RWPE1 (cell line): ENCODE data around the gene IRS2.

Source experiments
- CTCF ChIA-PET: fragments of 350-600 bp; sonication (Branson Sonifier 250); formaldehyde crosslinking; extraction: SDS; loops from one replicate; lab custom pipeline; 2021; lab: Yijun Ruan, JAX
- POLR2A ChIA-PET: fragments of 400-600 bp; formaldehyde crosslinking; extraction: SDS; loops from one replicate; lab custom pipeline; 2020; ENCODE audit warnings: antibody characterized with exemption; ENCODE audit not compliant: low non-redundant PET; lab: Yijun Ruan, JAX
- DNase-seq: peaks from one replicate; pipeline ENCODE4 v3.0.0; 2012; ENCODE audit warnings: low spot score
- H3K27ac ChIP-seq: fragments of 450-650 bp; 2 replicates; pipeline ENCODE4 v1.5.1; 2017
- TF ChIP-seq, protein P1 (sequence below): fragments of 450-650 bp; conservative IDR thresholded peaks from 2 replicates; pipeline ENCODE4 v1.5.1; 2017; ENCODE audit warnings: low read depth, mild to moderate bottlenecking

The IRS2 gene

DNA sequence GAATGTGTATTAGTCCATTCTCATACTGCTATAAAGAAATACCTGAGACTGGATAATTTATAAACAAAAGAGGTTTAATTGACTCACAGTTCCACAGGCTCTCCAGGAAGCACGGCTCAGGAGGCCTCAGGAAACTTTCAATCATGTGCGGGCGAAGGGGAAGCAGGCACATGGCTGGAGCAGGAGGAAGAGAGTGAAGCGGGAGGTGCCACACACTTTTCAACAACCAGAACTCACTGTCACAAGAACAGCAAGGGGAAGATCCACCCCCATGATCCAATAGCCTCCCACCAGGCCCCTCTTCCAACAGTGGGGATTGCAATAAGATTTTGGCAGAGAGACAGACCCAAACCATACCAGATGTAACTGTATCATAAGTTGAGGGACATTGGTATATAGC lies 72.7 kb downstream of the IRS2 start:
- DNase-seq: no peak
- CTCF ChIA-PET: no interaction called here
- H3K27ac ChIP-seq: no peak overlapping the region
- POLR2A ChIA-PET: no interaction called here
- TF ChIP-seq, protein P1, sequence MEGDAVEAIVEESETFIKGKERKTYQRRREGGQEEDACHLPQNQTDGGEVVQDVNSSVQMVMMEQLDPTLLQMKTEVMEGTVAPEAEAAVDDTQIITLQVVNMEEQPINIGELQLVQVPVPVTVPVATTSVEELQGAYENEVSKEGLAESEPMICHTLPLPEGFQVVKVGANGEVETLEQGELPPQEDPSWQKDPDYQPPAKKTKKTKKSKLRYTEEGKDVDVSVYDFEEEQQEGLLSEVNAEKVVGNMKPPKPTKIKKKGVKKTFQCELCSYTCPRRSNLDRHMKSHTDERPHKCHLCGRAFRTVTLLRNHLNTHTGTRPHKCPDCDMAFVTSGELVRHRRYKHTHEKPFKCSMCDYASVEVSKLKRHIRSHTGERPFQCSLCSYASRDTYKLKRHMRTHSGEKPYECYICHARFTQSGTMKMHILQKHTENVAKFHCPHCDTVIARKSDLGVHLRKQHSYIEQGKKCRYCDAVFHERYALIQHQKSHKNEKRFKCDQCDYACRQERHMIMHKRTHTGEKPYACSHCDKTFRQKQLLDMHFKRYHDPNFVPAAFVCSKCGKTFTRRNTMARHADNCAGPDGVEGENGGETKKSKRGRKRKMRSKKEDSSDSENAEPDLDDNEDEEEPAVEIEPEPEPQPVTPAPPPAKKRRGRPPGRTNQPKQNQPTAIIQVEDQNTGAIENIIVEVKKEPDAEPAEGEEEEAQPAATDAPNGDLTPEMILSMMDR: no peak

DNA sequence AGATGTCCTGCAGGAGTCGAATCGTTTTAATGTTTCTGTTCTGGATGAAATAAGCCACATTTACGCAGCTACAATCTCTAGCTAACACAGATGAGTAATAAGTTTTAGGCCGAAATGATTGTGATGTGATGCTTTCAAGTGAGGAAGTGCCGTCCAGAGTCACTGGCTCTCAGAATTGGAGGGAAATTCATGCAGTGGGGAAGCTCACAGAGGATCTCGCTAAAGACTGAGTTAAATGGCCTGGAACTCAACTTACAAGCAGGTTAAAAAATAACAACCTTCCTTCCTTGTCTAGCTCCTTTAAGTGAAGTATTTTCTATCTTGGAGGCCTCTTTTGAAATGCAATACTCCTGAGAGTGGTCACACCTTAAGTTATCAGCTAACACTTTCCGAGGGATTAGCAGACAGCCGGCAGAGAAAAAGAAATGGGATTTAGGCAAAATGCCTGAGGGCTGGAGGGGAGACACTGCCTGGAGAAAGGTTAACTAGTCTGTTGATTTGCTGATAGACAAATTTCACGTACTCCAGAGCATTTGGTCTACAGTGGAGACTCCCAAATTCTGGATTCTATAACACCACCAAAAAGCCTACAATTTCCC lies 74.2 kb downstream of the IRS2 start:
- ChIA-PET CTCF (no interaction called here), POLR2A (no interaction called here)
- TF ChIP-seq, protein P1: no peak
- no peak for DNase-seq
- H3K27ac ChIP-seq: no peak overlapping the region

DNA sequence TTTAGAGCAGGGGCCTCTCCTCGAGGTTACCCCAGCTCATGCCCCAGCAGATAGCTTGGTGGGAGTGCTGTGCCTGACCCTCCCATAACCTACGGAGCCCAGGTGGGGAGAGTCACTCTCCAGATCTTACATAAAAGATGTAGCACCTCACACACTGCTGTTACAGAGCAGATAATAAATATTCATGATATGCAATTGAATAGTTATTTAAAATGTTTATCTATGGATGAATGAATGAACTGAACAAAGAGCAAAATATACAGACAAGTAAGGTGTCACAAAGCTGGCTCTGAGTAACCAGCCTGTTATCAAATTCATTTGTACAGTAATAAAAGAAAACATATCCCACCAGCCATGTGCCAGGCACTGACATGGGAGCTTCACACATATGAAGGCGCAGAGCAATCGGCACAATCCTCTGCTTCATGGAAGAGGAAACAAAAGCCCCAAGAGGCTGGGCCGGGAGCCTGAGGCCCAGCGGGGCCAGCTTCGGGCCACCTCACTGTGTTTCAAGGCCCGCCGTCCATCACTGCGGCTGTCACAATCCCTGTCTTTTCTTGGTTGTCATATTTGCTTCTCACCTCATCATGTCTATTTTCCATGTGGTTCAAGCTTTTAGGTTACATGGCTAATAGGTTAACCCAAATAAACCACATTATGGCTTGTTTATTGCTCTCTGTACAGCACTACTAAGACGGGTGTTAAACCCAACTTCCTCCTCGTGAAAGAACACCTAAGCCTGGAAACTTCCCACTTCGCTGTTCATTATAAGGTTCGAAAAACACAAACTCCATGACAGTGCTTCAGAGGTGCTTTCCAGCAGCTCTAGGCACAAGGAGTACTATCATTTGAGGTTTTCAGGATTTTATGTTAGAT lies 78.4 kb downstream of the IRS2 start:
- no peak for DNase-seq
- ChIA-PET POLR2A (no interaction called here), CTCF (interaction anchor here (1.0 to 1.1 kb wide), 2 partner anchors 12 to 77 kb away, joined by 3 read pairs; no protein-coding TSS in a partner anchor)
- no peak overlapping the region for H3K27ac ChIP-seq
- TF ChIP-seq, protein P1: no peak

DNA sequence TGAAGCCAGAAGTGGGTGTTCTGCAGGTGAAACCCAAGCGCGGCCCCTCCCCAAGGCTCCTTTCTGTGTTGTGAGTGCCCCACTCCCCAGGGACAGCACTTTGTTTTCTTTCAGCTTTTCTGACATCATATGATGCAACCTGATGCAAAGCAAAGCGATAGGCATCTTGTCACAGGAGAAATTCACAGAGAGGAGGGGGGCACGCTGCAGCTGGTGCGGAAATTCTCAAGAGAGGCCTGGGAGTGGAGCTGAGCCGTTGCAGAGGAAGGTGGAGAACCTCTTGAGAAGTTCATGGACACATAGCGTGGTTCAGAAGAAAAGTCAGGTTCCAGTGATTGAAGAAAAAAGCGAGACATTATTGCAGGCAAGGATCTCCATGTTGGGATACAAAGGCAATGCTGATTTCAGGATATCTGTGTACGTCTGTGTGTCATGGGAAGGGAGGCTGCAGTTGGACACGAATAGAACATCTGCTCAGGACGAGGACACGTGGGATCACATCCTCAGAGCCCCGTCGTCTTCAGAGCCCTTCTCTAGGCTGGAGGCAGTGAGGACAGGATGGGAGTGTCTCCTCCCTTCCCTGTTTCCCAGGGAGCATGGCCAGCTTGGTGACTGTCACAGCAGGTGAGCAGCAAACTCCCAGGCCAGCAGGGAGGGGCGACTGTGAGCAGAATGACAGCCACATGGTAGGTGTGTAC lies 79.2 kb downstream of the IRS2 start:
- DNase-seq: no peak
- no peak overlapping the region for H3K27ac ChIP-seq
- TF ChIP-seq, protein P1: no peak
- POLR2A ChIA-PET: no interaction called here
- CTCF ChIA-PET: interaction anchor here (1.1 kb wide), 1 partner anchor 13 kb away, joined by 3 read pairs; no protein-coding TSS in a partner anchor

DNA sequence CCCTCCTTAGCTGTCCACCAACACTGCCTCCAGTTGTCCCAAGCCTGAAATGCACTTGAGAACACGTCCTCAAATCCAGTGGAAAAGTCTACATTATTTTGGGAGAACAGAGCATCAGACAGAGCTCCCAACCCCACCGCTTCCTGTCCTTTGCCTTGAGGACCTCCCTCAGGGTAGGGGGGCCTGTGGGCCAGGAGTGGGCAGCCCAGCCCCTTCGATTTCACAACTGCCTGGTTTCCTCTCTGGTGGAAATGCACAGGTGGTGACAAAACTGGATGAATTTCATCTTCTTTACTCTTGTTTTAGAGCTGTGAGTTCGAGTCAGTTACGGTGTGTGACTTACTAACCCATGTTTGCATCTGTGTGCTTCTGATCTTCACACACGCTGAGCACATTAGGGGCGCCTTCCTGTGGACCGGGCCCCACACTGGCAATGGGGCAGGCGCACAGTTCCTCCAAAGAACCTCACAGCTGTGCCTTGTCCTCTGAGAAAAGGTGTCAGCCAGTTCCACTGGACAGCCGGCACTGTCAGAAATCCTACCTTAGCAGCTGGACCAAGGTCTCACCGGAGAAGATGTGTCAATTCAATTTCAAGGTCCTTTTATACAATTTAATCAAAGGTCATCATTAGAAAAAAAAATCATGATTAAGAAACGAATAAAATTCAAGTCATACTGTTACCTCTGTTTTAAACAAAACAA lies 80.2 kb downstream of the IRS2 start:
- ChIA-PET CTCF (no interaction called here), POLR2A (no interaction called here)
- no peak for DNase-seq
- peak overlapping the region; percentile 89 for H3K27ac ChIP-seq
- TF ChIP-seq, protein P1: no peak
